HG03378 (cell line): Measurements from ENCODE around the gene DUSP2.

Experiments
- ATAC-seq: cut with Tn5 transposase; IDR thresholded peaks from one replicate; pipeline ENCODE4 v1.9.1; 2021; ENCODE audit warnings: mild to moderate bottlenecking, moderate library complexity; ENCODE audit not compliant: unreplicated experiment

The DUSP2 gene

GRCh38 chr2:96145036-96145847 lies at the start of gene DUSP2:
Gene DUSP2 (minus strand): TSS chr2:96145440. CDS start chr2:96145354, 86 bp downstream.
- peak; percentile 27 for ATAC-seq

GRCh38 chr2:96191937-96192670 lies 46.9 kb upstream of the DUSP2 start:
- no peak for ATAC-seq

GRCh38 chr2:96188821-96189526 lies 43.7 kb upstream of the DUSP2 start:
- no peak for ATAC-seq

GRCh38 chr2:96186562-96186961 lies 41.3 kb upstream of the DUSP2 start:
- ATAC-seq, result no peak

GRCh38 chr2:96185516-96185915 lies 40.3 kb upstream of the DUSP2 start:
- ATAC-seq, result no peak

GRCh38 chr2:96184989-96185388 lies 39.7 kb upstream of the DUSP2 start:
- ATAC-seq, result no peak

- ATAC-seq, result no peak
Observed at GRCh38 chr2:96184188-96184587, 38.9 kb upstream of the DUSP2 start.

- no peak for ATAC-seq
Observed at GRCh38 chr2:96181529-96181928, 36.3 kb upstream of the DUSP2 start.

GRCh38 chr2:96180521-96180920 lies 35.3 kb upstream of the DUSP2 start:
- ATAC-seq, result no peak

- ATAC-seq, result no peak
Observed at GRCh38 chr2:96180002-96180401, 34.8 kb upstream of the DUSP2 start.

GRCh38 chr2:96176661-96177060 lies 31.4 kb upstream of the DUSP2 start:
- ATAC-seq, result no peak

GRCh38 chr2:96175951-96176350 lies 30.7 kb upstream of the DUSP2 start:
- no peak for ATAC-seq

GRCh38 chr2:96174251-96175144 lies 29.3 kb upstream of the DUSP2 start:
- peak; percentile 68 for ATAC-seq

- ATAC-seq, result no peak
Observed at GRCh38 chr2:96171831-96172230, 26.6 kb upstream of the DUSP2 start.

- ATAC-seq, result no peak
Observed at GRCh38 chr2:96170626-96171025, 25.4 kb upstream of the DUSP2 start.

GRCh38 chr2:96169868-96170507 lies 24.7 kb upstream of the DUSP2 start:
- no peak for ATAC-seq

GRCh38 chr2:96167407-96168013 lies 22.3 kb upstream of the DUSP2 start:
- ATAC-seq, result no peak

GRCh38 chr2:96164459-96165184 lies 19.4 kb upstream of the DUSP2 start:
- ATAC-seq, result peak; percentile 74
